GM19467 (cell line): Measurements from ENCODE around the gene CDR2L.
"Not testable (repeated sequence)": the region's sequence is repeated elsewhere in the genome, so short reads cannot be mapped to it uniquely, and the experiment has no call there.

Experiments
- ATAC-seq: cut with Tn5 transposase; IDR thresholded peaks from one replicate; pipeline ENCODE4 v1.9.1; 2021; ENCODE audit warnings: mild to moderate bottlenecking, moderate library complexity; ENCODE audit not compliant: unreplicated experiment

CDR2L gene

DNA sequence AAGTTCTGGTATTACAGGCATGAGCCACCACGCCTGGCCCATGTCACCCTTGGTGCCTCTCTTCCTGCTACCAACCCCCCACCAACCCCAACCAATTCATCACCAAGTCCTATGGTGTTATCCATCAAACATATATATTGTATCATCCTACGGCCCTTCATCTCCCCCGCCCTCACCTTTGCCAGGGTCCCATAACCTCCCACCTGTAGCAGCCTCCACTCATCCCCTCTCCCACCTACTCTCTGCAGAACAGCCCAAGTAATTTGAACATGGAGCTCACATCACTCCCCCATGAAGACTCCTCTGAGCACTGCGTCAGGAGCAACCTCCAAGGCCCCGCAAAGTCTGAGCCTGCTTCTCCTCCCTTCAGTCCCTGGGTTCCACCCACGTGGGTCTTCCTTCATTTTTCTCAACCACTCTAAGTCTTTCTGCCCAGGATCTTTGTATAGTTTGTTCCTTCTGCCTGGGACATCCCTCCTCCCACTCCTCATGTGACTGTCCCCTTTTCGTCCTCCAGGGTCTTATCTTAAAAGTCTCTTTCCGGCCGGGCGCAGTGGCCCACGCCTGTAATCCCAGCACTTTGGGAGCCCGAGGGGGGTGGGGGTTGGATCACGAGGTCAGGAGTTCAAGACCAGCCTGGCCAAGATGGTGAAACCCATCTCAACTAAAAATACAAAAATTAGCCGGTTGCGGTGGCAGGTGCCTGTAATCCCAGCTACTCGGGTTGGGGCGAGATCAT is 7.9 kb upstream of the CDR2L start:
- no peak for ATAC-seq

DNA sequence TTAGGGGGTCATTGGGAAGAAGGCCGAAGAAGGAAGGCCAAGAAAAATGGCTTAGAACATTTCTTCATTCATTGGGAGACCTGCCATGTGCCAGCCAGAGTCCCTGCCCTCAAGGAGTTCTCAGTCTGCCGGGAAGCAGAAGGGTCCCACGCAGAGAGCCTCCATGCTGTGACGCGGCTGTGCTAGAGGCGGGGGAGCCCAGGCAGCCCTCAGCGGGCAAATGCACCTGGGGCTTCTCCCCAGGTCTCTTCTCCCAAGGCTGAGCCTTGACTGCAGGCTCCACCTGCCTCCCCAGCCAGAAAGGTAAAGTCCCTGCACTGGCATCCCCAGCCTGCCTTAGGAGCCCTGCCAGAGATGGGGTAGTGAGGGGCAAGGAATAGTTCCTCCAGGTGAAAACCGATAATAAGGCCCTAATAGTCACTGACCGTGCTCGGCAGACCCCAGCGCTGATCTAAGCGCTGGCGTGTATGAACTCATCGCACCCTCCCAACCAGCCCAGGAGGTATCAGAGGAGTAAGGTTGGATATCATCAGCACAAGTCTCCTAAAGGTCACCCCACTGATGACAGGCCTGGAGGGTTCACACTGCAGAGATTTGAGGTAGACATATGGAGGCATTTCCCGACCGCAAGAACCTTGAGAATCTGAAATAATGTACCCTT is 6.0 kb upstream of the CDR2L start:
- ATAC-seq = no peak

DNA sequence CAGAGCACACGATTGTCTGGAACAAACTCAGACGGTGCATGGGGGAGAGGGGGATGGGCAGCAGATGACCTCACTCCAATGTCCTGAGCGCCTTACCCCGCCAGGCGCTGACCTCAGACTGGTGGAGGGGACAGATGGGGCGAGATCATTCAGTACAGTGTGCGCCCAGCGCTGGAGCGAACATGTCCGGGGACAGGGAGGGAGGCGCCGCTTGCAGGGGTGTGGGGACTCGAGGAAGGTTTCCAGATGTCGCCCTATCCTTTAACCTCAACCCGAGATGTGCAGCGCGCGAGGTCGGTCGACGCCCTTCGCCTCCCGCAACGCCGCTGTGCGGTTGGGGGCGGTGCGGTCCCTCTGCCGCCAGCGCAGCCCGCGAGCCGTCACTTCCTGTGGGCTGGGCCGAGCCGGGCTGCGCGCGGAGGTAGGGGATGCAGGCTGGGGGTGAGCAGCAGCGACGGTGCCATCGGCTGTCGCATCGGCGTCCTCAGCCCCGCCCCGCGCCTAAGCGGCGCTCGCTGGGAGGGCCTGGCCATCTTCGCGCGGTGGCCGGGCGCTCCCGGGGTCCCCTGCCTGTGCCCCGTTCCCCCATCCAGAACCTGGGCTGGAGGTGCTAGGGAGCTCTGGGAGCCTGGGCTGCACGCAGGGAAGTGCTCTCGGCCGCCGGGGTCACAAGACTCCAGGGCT is 5.3 kb upstream of the CDR2L start:
- no peak for ATAC-seq

DNA sequence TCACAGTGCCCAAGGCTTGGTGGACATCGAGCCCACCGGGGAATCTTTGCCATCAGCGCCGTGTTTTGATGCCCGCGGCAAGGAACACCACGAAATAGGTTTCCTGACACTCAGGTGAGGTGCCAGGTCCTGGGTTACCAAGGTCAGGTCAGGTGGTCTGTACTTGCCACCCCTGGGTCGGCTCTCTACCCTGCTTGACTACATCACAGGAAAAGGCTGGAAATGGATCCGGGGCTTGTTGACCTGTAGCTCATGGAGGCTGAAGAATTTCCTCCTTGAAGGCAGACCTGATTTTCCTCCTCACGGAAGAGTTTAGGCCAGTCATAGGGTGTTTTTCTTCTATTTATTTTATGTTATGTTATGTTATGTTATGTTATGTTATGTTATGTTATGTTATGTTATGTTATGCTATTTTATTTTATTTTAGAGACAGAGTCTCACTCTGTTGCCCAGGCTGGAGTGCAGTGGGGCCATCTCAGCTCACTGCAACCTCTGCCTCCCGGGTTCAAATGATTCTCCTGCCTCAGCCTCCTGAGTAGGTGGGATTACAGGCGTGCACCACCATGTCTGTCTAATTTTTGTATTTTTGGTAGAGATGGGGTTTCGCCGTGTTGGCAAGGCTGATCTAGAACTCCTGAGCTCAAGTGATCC is 4.6 kb upstream of the CDR2L start:
- not testable (repeated sequence) for ATAC-seq

DNA sequence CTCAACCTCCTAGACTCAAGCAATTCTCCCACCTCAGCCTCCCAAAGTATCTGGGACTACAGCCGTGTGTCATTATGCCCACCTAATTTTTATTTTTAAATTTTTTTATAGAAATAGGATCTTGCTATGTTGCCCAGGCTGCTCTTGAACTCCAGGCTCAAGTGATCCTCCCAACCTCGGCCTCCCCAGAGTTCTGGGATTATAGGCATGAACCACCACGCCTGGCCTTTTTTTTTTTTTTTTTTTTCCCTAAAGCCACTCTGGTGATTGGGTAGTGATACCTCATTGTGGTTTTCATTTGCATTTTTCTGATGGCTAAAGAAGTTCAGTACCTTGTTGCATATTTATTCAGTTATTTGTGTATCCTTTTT is 1.2 kb upstream of the CDR2L start:
- ATAC-seq = no peak

DNA sequence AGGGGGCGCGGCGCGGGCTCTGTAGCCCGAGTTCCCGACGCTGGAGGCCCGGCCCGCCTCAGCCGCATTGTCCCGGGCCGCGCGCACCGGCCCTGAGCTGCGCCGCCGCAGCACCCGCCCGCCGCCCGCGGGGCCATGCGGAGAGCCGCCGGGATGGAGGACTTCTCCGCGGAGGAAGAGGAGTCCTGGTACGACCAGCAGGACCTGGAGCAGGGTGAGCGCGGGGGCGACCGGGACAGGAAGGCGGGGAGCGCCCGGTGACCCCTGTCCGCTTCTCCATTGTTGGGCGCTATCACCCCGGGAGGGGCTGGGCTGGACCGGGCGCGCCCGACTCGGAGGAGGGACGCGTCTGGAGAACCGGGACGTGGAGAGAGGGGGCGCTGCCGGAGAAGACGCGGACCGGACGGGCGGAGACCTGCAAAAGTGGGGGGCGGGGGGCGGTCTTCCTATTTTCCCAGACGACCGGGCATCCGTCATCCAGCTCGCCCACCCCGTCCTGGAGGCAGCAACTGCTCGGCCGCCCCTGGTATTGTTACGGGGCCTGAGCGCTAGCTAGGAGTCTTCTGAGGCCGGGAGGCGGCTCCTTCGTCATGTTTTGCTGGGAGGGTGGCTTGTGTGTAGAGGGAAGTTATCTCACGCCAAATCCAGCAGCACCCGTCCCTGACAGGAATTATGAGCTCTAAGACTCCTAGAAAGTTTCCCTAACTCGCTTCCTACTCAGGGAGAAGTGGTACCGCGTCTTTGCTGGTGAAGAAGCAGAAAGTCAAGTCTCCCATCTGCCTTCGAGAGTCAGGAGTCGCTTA is 678 bp downstream of the CDR2L start:
- ATAC-seq = no peak

DNA sequence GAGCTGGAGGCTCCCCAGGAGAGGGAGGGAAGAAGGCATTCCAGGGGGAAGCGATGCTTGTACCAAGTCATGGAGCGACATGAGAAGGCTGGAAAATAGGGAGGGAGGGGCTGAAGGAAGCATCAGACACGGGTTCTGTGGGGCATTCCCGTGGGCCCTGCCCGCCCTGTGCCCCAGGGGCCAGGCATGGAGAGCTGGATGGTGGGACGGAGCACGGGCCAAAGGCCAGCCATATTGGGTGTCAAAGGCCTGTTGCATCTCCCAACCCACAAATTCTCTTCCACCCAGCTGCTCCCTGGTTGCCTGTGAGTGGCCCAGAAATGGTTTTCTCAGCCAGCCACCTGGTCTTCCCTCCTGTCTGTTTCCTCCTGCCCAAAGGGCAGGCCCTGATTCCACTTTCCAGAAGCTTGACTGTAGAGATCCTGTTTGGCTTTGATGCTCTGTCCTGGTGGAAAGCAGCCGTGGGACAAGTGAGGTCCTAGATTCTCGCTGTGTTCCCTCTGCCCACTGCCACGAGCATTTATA is 3.2 kb downstream of the CDR2L start:
- no peak for ATAC-seq

DNA sequence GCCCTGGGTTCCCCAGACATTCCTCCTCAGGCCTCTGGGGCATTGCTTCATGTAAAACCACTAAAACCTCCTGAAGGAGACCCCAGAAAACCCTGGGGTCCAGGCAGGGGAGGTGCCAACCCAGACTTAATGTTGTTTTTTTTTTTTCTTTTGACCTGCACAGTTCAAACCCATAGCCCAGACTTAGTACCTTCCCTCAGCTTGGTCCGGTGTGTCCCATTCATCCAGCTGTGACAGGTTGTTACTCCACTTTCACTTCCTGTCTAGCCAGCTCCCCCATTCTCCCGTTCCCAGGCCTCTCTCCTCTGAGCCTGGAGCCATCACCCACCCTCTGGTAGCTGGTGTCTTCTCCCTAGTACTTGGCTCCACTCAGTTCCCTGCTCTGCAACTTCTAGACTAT is 4.8 kb downstream of the CDR2L start:
- ATAC-seq = no peak

DNA sequence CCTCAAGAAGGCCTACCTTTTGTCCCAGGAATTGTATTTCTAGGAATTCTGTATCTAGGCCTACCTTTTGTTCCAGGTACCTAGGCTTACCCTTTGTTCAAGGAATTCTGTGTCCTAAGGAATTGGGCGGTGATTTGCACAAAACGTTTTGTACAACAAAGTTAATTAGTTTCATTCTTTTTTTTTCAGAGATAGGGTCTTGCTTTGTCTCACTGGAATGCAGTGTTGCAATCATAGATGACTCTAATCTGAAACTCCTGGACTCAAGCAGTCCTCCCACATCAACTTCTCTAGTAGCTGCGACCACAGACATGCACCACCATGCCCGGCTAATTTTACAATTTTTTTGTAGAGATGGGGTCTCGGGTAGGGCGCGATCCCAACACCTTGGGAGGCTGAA is 7.0 kb downstream of the CDR2L start:
- no peak for ATAC-seq

DNA sequence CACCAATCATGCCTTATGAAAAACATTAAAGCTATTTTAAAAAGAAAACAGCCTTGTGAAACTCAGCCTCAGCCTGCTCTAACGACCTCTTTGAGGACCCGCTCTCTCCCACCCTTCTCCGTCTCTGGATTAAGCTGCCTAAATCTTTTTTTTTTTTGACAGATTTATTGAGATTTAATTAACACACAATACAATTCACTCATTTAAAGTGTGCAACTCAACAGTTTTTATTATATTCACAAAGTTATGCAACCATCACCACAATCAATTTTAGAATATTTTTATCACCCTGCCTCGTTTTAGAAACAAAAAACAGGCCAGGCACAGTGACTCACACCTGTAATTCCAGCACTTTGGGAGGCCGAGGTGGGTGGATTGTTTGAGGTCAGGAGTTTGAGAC is 8.4 kb downstream of the CDR2L start:
- no peak for ATAC-seq

DNA sequence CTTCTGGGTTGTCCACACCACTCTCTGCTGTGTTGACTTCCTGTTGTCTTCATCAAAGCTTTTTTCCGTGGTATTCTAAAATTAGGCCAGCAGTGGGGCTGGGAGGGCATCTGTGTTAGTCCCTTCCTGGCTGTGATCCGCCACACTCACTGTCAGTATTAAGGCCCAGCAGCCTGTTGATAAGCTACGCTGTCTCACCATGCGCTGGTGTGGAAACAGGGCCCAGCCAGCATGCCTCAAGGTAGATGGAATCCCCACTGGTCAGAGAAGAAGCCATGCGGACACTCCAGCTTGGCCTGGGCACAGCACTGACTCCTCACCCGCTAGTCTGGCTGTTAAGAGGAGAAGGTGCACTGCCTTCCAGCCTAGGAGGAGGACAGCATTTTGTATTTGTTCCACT is 11.4 kb downstream of the CDR2L start:
- ATAC-seq = no peak

DNA sequence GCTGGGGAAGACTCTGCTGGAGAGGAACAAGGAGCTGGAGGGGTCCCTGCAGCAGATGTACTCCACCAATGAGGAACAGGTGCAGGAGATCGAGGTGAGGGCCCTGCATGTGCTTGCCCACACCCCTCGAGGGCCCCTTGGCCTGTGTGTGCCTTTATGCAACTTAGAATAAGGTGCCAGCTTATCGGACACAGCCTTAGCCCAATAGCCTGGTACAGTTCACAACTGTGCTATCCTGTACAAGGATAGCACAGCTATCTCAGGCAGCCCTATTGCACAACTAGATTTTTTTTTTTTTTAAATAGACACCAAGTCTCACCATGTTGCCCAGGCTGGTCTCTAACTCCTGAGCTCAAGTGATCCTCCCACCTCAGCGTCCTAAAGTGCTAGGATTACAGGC is 12.1 kb downstream of the CDR2L start:
- no peak for ATAC-seq

DNA sequence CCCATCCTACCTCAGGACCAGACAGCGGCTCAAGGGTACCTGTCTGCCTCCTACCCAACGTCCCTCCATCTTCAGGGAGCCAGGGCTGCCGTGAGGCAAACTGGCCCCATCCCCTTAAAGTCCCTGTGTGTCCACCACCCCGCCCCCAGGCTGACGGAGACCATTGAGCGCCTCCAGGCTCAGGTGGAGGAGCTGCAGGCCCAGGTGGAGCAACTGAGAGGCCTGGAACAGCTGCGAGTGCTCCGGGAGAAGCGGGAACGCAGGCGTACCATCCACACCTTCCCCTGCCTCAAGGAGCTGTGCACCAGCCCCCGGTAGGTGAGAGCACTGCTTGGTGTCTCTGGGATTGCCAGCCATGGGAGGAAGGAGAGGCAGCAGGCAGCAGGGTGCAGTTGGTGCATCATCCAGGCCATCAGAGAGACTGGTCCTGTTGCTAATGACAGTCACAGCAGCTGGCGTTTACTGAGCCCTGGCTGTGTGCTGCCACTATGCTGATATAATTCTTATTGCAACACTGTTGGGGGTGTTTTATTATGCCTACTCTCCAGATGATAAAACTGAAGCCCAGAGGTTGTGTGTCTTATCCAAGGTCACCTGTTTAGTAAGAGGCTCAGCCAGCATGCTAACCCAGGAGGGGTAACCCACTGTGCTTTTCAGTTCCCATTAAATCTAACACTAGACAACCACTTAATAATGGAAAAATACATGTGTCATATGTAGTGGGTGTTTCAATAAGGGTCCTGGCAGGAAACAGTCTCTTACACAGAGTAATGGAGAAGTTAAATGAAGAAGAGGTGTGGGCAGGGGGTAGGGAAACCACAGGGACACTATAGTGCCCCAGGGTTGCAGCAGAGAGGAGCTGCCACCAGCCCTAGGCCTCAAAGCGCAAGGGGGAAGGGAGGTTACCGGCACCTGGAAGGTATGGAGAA is 14.7 kb downstream of the CDR2L start:
- no peak for ATAC-seq

DNA sequence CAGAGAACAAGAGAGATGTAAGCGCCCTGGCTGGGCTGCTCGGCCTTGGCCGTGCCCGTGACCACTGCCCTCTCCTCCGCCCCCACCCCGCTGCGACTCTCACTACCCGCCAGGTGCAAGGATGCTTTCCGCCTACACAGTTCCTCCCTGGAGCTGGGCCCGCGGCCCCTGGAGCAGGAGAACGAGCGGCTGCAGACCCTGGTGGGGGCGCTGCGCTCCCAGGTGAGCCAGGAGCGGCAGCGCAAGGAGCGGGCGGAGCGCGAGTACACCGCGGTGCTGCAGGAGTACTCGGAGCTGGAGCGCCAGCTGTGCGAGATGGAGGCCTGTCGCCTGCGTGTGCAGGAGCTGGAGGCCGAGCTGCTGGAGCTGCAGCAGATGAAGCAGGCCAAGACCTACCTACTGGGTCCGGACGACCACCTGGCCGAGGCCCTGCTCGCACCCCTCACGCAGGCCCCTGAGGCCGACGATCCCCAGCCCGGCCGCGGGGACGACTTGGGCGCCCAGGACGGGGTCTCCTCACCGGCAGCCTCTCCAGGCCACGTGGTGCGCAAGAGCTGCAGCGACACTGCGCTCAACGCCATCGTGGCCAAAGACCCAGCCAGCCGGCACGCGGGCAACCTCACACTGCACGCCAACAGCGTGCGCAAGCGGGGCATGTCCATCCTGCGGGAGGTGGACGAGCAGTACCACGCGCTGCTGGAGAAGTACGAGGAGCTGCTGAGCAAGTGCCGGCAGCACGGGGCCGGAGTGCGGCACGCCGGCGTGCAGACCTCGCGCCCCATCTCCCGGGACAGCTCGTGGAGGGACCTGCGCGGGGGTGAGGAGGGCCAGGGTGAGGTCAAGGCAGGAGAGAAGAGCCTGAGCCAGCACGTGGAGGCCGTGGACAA is 15.9 kb downstream of the CDR2L start:
- ATAC-seq = no peak

DNA sequence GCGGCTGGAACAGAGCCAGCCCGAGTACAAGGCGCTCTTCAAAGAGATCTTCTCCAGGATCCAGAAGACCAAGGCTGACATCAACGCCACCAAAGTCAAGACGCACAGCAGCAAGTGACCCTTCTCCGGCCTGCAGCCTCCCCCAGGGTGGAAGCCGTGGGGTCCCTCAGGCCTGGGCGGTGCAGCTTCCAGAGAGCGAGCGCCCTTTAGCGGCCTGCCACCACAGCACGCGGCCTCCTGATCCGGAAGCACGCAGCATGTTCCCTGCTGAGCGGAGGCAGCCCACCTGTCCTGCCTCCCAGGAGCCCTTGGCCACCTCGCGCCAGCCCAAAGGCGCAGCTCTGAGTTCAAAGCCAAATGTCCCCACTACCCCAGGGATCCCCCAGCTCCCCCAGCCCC is 16.5 kb downstream of the CDR2L start:
- no peak for ATAC-seq

DNA sequence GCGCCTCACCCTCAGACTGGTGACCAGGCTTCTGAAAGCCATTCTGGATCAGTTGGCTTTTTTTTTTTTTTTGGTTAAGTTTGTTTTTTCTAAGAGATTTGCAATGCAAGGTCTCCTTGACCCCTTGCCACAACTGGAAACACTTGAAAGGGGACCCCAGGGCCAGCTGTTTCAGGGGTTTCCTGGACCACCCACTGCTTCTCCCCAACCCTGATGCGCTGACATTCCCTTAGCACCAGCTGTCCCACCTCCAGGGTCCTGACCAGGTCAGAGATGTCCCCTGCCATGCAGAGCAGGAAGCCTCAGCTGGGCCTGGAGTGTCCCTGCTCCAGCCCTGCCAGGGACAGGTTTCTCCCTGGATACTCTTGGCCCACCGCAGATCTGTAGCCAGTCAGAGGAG is 16.9 kb downstream of the CDR2L start:
- no peak for ATAC-seq

DNA sequence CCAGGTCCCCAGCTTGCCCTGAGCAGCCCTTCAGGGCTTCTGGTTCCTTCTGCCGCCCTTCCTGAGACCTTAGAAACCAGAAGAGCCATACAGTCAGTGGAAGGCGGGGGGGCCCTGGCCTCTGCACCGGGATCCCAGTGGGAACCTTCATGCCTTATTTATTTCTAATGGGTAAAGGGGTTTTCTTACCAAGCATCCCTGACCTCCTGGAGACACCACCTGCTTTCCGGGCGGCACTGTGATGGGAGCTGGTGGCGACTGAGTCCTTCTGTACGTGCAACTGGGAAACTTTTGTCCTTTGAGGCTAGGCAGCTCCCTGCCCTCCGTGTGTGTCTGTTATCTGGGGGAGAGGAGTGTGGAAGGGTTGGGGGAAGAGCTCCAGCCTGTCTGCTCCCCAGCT is 17.9 kb downstream of the CDR2L start:
- ATAC-seq = no peak

DNA sequence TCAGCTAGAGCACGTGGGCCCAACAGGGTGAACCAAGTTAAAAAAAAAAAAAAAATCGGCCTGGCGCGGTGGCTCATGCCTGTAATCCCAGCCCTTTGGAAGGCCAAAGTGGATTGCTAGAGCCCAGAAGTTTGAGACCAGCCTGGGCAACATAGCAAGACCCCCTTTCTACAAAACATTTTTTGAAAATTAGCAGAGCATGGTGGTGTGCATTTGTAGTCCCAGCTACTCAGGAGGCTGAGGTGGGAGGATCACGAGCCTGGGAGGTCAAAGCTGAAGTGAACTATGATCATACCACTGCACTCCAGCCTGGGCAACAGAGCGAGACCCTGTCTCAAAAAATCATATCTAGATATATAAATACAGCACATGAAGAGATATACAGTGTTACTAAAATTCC is 18.7 kb downstream of the CDR2L start:
- ATAC-seq = not testable (repeated sequence)

DNA sequence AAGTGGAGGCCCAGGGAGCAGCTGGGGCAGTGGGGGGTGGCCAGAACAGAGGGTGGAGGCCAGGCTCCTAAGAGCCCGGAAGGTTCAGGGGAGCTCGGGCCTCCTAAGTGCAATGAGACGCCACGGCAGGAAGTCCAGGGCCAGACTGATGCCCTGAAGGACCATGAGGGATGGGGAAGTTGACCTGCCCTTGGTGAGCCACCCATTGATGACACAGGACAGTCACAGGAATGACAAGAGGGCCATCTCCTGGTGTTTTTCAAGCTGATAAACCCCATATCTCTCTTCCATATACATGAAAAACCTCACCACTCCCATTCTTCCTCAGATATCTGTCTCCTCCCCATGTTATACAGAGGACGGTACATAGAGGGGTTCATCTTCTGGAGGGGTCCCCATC is 19.2 kb downstream of the CDR2L start:
- ATAC-seq = no peak
